Germinal center (tissue), 1 donor: ENCODE data around the gene SCFD1.
"Not testable (repeated sequence)": the region's sequence is repeated elsewhere in the genome, so short reads cannot be mapped to it uniquely, and the experiment has no call there.

Experiments
- DNase-seq: peaks from one replicate; pipeline ENCODE4 v3.0.0; 2012; ENCODE audit warnings: mixed read lengths, low spot score

Gene SCFD1

GRCh38 chr14:30678926-30679431 is 56.9 kb downstream of the SCFD1 start:
- DNase-seq: no peak

- DNase-seq: no peak
Measured at GRCh38 chr14:30680036-30680435, 57.9 kb downstream of the SCFD1 start.

GRCh38 chr14:30680776-30681175 is 58.7 kb downstream of the SCFD1 start:
- DNase-seq: not testable (repeated sequence)

GRCh38 chr14:30681752-30682355 is 59.7 kb downstream of the SCFD1 start:
- peak; percentile 13 for DNase-seq

GRCh38 chr14:30690487-30691355 is 68.6 kb downstream of the SCFD1 start:
- not testable (repeated sequence) for DNase-seq

- DNase-seq: no peak
Measured at GRCh38 chr14:30691751-30692398, 69.8 kb downstream of the SCFD1 start.

GRCh38 chr14:30692669-30693068 is 70.5 kb downstream of the SCFD1 start:
- no peak for DNase-seq

- DNase-seq: no peak
Measured at GRCh38 chr14:30698463-30698862, 76.3 kb downstream of the SCFD1 start.

- no peak for DNase-seq
Measured at GRCh38 chr14:30706704-30707103, 84.6 kb downstream of the SCFD1 start.

- DNase-seq: no peak
Measured at GRCh38 chr14:30708157-30708556, 86.0 kb downstream of the SCFD1 start.

GRCh38 chr14:30709201-30709600 is 87.1 kb downstream of the SCFD1 start:
- DNase-seq: no peak

GRCh38 chr14:30710876-30711275 is 88.8 kb downstream of the SCFD1 start:
- DNase-seq: no peak

GRCh38 chr14:30719137-30719536 is 97.0 kb downstream of the SCFD1 start:
- no peak for DNase-seq

GRCh38 chr14:30725763-30726162 is 103.6 kb downstream of the SCFD1 start:
- DNase-seq: no peak

- DNase-seq: no peak
Measured at GRCh38 chr14:30728471-30728870, 106.4 kb downstream of the SCFD1 start.

GRCh38 chr14:30737916-30738315 is 115.8 kb downstream of the SCFD1 start:
- no peak for DNase-seq

GRCh38 chr14:30738978-30739377 is 116.9 kb downstream of the SCFD1 start:
- DNase-seq: no peak

- no peak for DNase-seq
Measured at GRCh38 chr14:30748343-30748742, 126.2 kb downstream of the SCFD1 start.

- DNase-seq: peak; percentile 6
Measured at GRCh38 chr14:30751646-30752416, 129.7 kb downstream of the SCFD1 start.

GRCh38 chr14:30753452-30753851 is 131.3 kb downstream of the SCFD1 start:
- DNase-seq: no peak

GRCh38 chr14:30754778-30755177 is 132.7 kb downstream of the SCFD1 start:
- DNase-seq: no peak

GRCh38 chr14:30756594-30756993 is 134.5 kb downstream of the SCFD1 start:
- DNase-seq: no peak
